ENCODE results near the gene SLC7A5. TPM values are rescaled to one million over a fixed set of nuclear protein-coding genes. Genes with fewer than 3 reads are reported as not detected.

SLC7A5 gene
- total and polyA plus RNA-seq, 2 of the 4 experiments (the other 2 are of a cell fraction): 11.3 to 101 TPM

- DNase-seq (no peak), ATAC-seq (ENCODE audit: low read depth) (no peak)
- Histone ChIP-seq H2BK5ac (ENCODE audit: low read depth, low read length, poor library complexity, severe bottlenecking) (no peak overlapping the region), H3K9me1 (ENCODE audit: insufficient read depth, low read length) (no peaks in the 10 kb centered on the region), H3K23ac (ENCODE audit: low read depth, low read length) (no peak overlapping the region), H4K8ac (ENCODE audit: low read depth in 2 of 2, low read length in 2 of 2) (no peak overlapping the region), H3K4me1 (ENCODE audit: control insufficient read depth, insufficient read depth, low read length) (peaks cover 6% of the 10 kb centered on the region; the same call in 1 of the 2 replicates), H2AK9ac (replicated peaks; ENCODE audit: low read depth, low read length, poor library complexity) (peak overlapping the region; percentile 26), H3K4ac (ENCODE audit: low read depth, low read length) (no peak overlapping the region), H3K9ac (ENCODE audit: low read depth, low read length) (no peak overlapping the region), H4K91ac (ENCODE audit: insufficient read depth, low read depth, low read length) (no peak overlapping the region), H2AFZ (replicated peaks; ENCODE audit: low read length, poor library complexity) (no peak overlapping the region), H2AK5ac (ENCODE audit: low read depth, low read length) (no peak overlapping the region), H4K20me1 (ENCODE audit: insufficient read depth, low read length) (peaks cover 50% of the 10 kb centered on the region), H2BK20ac (ENCODE audit: low read depth, low read length) (no peak overlapping the region), H3K4me2 (ENCODE audit: low read depth, low read length) (no peak overlapping the region), H3K79me1 (ENCODE audit: low read depth in 1 of 2, low read length in 2 of 2) (peaks cover 0 to 28% of the 10 kb centered on the region in 2 experiments; a peak in 3 of 4 replicates), H3K27me3 (ENCODE audit: control insufficient read depth, insufficient read depth, low read length) (no peaks in the 10 kb centered on the region), H3K27ac (ENCODE audit: insufficient read depth, low read length) (no peak overlapping the region), H3K18ac (ENCODE audit: low read depth, low read length) (no peak overlapping the region), H3K56ac (ENCODE audit: extremely low read depth, insufficient read depth, low read length) (no peak overlapping the region), H2BK15ac (ENCODE audit: low read depth, low read length) (no peak overlapping the region), H2BK120ac (ENCODE audit: low read depth, low read length) (no peak overlapping the region), H3K4me3 (ENCODE audit: insufficient read depth, low read depth, low read length) (no peak overlapping the region), H3K14ac (replicated peaks; ENCODE audit: low read depth, low read length) (no peak overlapping the region), H4K5ac (ENCODE audit: low read depth, low read length) (no peak overlapping the region), H3K36me3 (ENCODE audit: control insufficient read depth, insufficient read depth, low read length) (peaks cover 86% of the 10 kb centered on the region), H3K9me3 (ENCODE audit: control insufficient read depth, insufficient read depth, low read length) (no peaks in the 10 kb centered on the region)
- BruUV-seq (replicated peaks): no TSS peak
- POLR2A ChIA-PET (ENCODE audit: unreplicated experiment): no interaction called here
- intact Hi-C loops (cut with micrococcal nuclease): no loop called here
- in situ Hi-C loops (cut with MboI; ENCODE audit: low sequenced_read_pairs): no loop called here
- no peak for TF ChIP-seq CTCF (conservative IDR thresholded peaks at IDR 0.05; ENCODE audit: low read depth, low read length)
- no peak for TF ChIP-seq CEBPB (IDR thresholded peaks at IDR 0.05; ENCODE audit: low read depth, low read length)
- no peak for TF ChIP-seq RFX5 (IDR thresholded peaks at IDR 0.05; ENCODE audit: low read depth, low read length)
- no peak for TF ChIP-seq SMC3 (IDR thresholded peaks at IDR 0.05; ENCODE audit: low read depth, low read length)
- no peak for TF ChIP-seq MXI1 (IDR thresholded peaks at IDR 0.05; ENCODE audit: borderline replicate concordance, low read depth, low read length)
- TF ChIP-seq BHLHE40 (IDR thresholded peaks at IDR 0.05; ENCODE audit: low read depth, low read length): no peak
- no peak for TF ChIP-seq ELK1 (IDR thresholded peaks at IDR 0.05; ENCODE audit: borderline replicate concordance, low read depth, low read length)
- no peak for TF ChIP-seq RCOR1 (IDR thresholded peaks at IDR 0.05; ENCODE audit: insufficient replicate concordance, low read length)
- TF ChIP-seq USF2 (IDR thresholded peaks at IDR 0.05; ENCODE audit: low read depth, low read length): no peak
- TF ChIP-seq MAZ (IDR thresholded peaks at IDR 0.05; ENCODE audit: borderline replicate concordance, low read depth, low read length): no peak
- TF ChIP-seq MAFK (IDR thresholded peaks at IDR 0.05; ENCODE audit: low read depth, low read length): no peak
- no peak for TF ChIP-seq NFE2L2 (IDR thresholded peaks at IDR 0.05; ENCODE audit: low read depth, low read length)
- dilution Hi-C loops (cut with HindIII; ENCODE audit: low sequenced_read_pairs, unreplicated experiment): no loop called here
- WGBS, 2 experiments (ENCODE audit: extremely low coverage in 2 of 2, insufficient read length in 1 of 2): 90% methylated on average over 13 of the region's 23 CpGs; no CpG with 5 or more reads in 1 of the 2 experiments
- CTCF ChIA-PET: no interaction called here
These were observed 35.2 kb downstream of the SLC7A5 start for GRCh38 chr16:87834005-87834667.
